CD4-positive, CD25-positive, alpha-beta regulatory T cell (primary cell): Measurements from ENCODE around the gene LILRA1. TPM values are rescaled to one million over a fixed set of nuclear protein-coding genes. Genes with fewer than 3 reads are reported as not detected.
"Not testable (repeated sequence)": the region's sequence is repeated elsewhere in the genome, so short reads cannot be mapped to it uniquely, and the experiment has no call there.

Experiments
- ATAC-seq, 2 donors: fragments of 150-1000 bp; cut with Tn5 transposase; one replicate each; pipeline ENCODE4 v1.10.0; 2021; ENCODE audit warnings: low read depth in 2 of 2, moderate number of reproducible peaks in 2 of 2, moderate library complexity in 1 of 2
- DNase-seq, 3 donors: peaks; one replicate each; pipeline versions ENCODE4 v3.0.0 to v3.0.0-alpha.2; 2012 to 2022; ENCODE audit warnings: mixed read lengths in 1 of 3
- H3K27ac ChIP-seq: one replicate; pipeline ENCODE4 v1.7.0; 2013; ENCODE audit warnings: mild to moderate bottlenecking, low read length; ENCODE audit not compliant: insufficient read depth, poor library complexity, severe bottlenecking
- H3K27me3 ChIP-seq: one replicate; pipeline ENCODE4 v1.7.0; 2013; ENCODE audit warnings: low read length; ENCODE audit not compliant: control insufficient read depth, insufficient read depth
- H3K36me3 ChIP-seq: one replicate; pipeline ENCODE4 v1.7.0; 2013; ENCODE audit warnings: mild to moderate bottlenecking, low read length, moderate library complexity; ENCODE audit not compliant: control insufficient read depth, insufficient read depth
- H3K4me1 ChIP-seq: 2 replicates; pipeline ENCODE4 v1.7.0; 2013; ENCODE audit warnings: mild to moderate bottlenecking, low read length; ENCODE audit not compliant: insufficient read depth, control insufficient read depth, poor library complexity, severe bottlenecking
- H3K4me3 ChIP-seq: one replicate; pipeline ENCODE4 v1.7.0; 2013; ENCODE audit warnings: low read depth, mild to moderate bottlenecking, low read length, moderate library complexity
- H3K9me3 ChIP-seq, 2 experiments: 1 replicate in 1 of 2; 2 replicates in 1 of 2; pipeline ENCODE4 v1.7.0; 2013; ENCODE audit warnings: low read length in 2 of 2, mild to moderate bottlenecking in 1 of 2, moderate library complexity in 1 of 2; ENCODE audit not compliant: control insufficient read depth in 2 of 2
- H3K27ac Mint-ChIP-seq, 3 donors: one replicate each; pipeline ENCODE4 v1.8.0; 2020 to 2022; ENCODE audit warnings: mild to moderate bottlenecking in 3 of 3, mixed read lengths in 3 of 3, moderate library complexity in 2 of 3
- H3K27me3 Mint-ChIP-seq: one replicate; pipeline ENCODE4 v1.8.0; 2022; ENCODE audit warnings: mild to moderate bottlenecking, mixed read lengths
- H3K36me3 Mint-ChIP-seq: one replicate; pipeline ENCODE4 v1.8.0; 2020; ENCODE audit warnings: mixed read lengths
- H3K4me1 Mint-ChIP-seq, 4 donors: one replicate each; pipeline ENCODE4 v1.8.0; 2020 to 2022; ENCODE audit warnings: mixed read lengths in 4 of 4, mild to moderate bottlenecking in 1 of 4
- H3K4me3 Mint-ChIP-seq, 4 donors: one replicate each; pipeline ENCODE4 v1.8.0; 2020 to 2022; ENCODE audit warnings: mild to moderate bottlenecking in 4 of 4, mixed read lengths in 4 of 4, moderate library complexity in 3 of 4
- H3K9me3 Mint-ChIP-seq, 7 donors: one replicate each; pipeline ENCODE4 v1.8.0; 2020 to 2022; ENCODE audit warnings: mixed read lengths in 7 of 7, mild to moderate bottlenecking in 3 of 7, moderate library complexity in 2 of 7
- polyA plus RNA-seq, 4 donors: library from polyadenylated mRNA; unstranded; fragments of 300-500 nt; fragmentation: Illumina TruSeq; gene quantifications; one replicate each; pipeline ENCODE4 v1.2.3, GENCODE V29; 2021
- total RNA-seq: library from RNA; stranded (reverse); gene quantifications from one replicate; pipeline ENCODE4 v1.2.3, GENCODE V29; 2022

The LILRA1 gene
- total and polyA plus RNA-seq, 5 donors from 2014 or later = 0.10 TPM; not detected in 4

DNA sequence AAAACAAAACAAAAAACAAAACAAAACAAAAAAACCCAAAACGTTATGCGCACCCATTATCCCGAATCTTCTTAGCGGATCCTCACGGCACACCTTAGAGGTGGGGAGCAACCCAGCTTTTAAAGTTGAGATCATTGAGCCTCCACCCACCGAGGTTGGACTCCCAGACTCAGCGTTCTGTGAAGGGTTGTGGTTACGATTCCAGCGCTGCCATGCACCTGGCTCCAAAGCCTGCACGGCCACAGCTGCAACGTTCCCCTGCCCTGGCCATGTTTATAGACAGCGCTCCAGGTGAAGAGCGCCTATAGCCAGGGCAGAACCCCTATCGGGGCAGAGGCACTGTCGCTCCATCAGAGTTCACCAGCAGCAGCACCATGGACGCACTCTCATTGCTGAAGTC is 38.5 kb upstream of the LILRA1 start:
- peaks cover 15% of the 10 kb centered on the region for H3K27me3 Mint-ChIP-seq
- H3K4me3 Mint-ChIP-seq = no peak overlapping the region
- Histone ChIP-seq H3K9me3 (no peaks in the 10 kb centered on the region), H3K4me1 (no peaks in the 10 kb centered on the region), H3K27ac (no peak overlapping the region), H3K4me3 (no peak overlapping the region), H3K36me3 (no peaks in the 10 kb centered on the region), H3K27me3 (peaks cover under 1% of the 10 kb centered on the region)
- ATAC-seq (no peak), DNase-seq (no peak)
- H3K9me3 Mint-ChIP-seq = peaks cover 0 to 5% (median 0%) of the 10 kb centered on the region in 7 donors
- H3K27ac Mint-ChIP-seq = no peak overlapping the region
- H3K4me1 Mint-ChIP-seq = peaks cover 0 to 5% (median 0%) of the 10 kb centered on the region in 4 donors
- no peaks in the 10 kb centered on the region for H3K36me3 Mint-ChIP-seq

- Histone ChIP-seq H3K9me3 (no peaks in the 10 kb centered on the region), H3K4me3 (no peak overlapping the region), H3K27me3 (peaks cover 4% of the 10 kb centered on the region), H3K27ac (no peak overlapping the region), H3K4me1 (no peaks in the 10 kb centered on the region), H3K36me3 (no peaks in the 10 kb centered on the region)
- no peak for ATAC-seq
- Mint-ChIP-seq H3K4me3 (no peak overlapping the region), H3K27me3 (peaks cover 20% of the 10 kb centered on the region), H3K27ac (no peak overlapping the region), H3K36me3 (no peaks in the 10 kb centered on the region), H3K4me1 (peaks cover 0 to 4% (median 0%) of the 10 kb centered on the region in 4 donors), H3K9me3 (peaks cover 0 to 5% (median 0%) of the 10 kb centered on the region in 7 donors)
- DNase-seq = no peak
These were observed 37.2 kb upstream of the LILRA1 start for GRCh38 chr19:54556194-54556593.

DNA sequence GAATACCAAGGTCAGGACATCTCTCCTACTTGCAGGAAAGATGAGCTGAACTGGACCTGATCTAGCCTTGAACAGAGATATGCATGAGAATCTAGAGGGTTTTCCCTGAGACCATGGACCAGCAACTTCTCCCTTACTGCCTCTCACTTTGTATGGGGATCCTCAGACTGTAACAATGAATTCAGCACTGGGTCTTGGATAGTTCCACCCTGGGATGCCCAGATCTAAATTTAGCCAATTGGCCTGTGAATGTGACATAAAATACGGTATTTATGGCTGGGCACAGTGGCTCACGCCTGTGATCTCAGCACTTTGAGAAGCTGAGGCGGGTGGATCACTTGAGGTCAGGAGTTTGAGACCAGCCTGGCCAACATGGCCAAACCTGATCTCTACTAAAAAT is 35.1 kb upstream of the LILRA1 start:
- Histone ChIP-seq H3K4me1 (no peaks in the 10 kb centered on the region), H3K36me3 (no peaks in the 10 kb centered on the region)
- no peak overlapping the region for H3K27ac Mint-ChIP-seq

GRCh38 chr19:54560881-54561385 is 32.5 kb upstream of the LILRA1 start:
- no peaks in the 10 kb centered on the region for H3K9me3 ChIP-seq
- Mint-ChIP-seq H3K9me3 (no peaks in the 10 kb centered on the region), H3K27ac (no peak overlapping the region), H3K4me1 (no peaks in the 10 kb centered on the region), H3K4me3 (no peak overlapping the region), H3K27me3 (peaks cover 25% of the 10 kb centered on the region), H3K36me3 (no peaks in the 10 kb centered on the region)
- H3K4me3 ChIP-seq = no peak overlapping the region
- ATAC-seq (no peak), DNase-seq (no peak)
- no peaks in the 10 kb centered on the region for H3K4me1 ChIP-seq
- H3K27me3 ChIP-seq = peaks cover 4% of the 10 kb centered on the region
- no peak overlapping the region for H3K27ac ChIP-seq
- H3K36me3 ChIP-seq = no peaks in the 10 kb centered on the region

More for the DNA sequence above, 35.1 kb upstream of the LILRA1 start:
- Mint-ChIP-seq H3K9me3 (no peaks in the 10 kb centered on the region), H3K4me1 (no peaks in the 10 kb centered on the region), H3K36me3 (no peaks in the 10 kb centered on the region), H3K27me3 (peaks cover 25% of the 10 kb centered on the region), H3K4me3 (no peak overlapping the region)
- Histone ChIP-seq H3K9me3 (no peaks in the 10 kb centered on the region), H3K4me3 (no peak overlapping the region), H3K27me3 (peaks cover 4% of the 10 kb centered on the region), H3K27ac (no peak overlapping the region)
- no peak for ATAC-seq
- no peak for DNase-seq

GRCh38 chr19:54561840-54562239 is 31.6 kb upstream of the LILRA1 start:
- H3K27ac Mint-ChIP-seq = no peak overlapping the region
- no peaks in the 10 kb centered on the region for H3K36me3 Mint-ChIP-seq
- H3K9me3 Mint-ChIP-seq = no peaks in the 10 kb centered on the region
- peaks cover 9% of the 10 kb centered on the region for H3K27me3 ChIP-seq
- no peaks in the 10 kb centered on the region for H3K9me3 ChIP-seq
- ATAC-seq = no peak
- no peaks in the 10 kb centered on the region for H3K4me1 ChIP-seq
- H3K36me3 ChIP-seq = no peaks in the 10 kb centered on the region
- DNase-seq = no peak
- no peak overlapping the region for H3K4me3 Mint-ChIP-seq
- H3K27ac ChIP-seq = no peak overlapping the region
- no peak overlapping the region for H3K4me3 ChIP-seq
- H3K4me1 Mint-ChIP-seq = no peaks in the 10 kb centered on the region
- peaks cover 25% of the 10 kb centered on the region for H3K27me3 Mint-ChIP-seq

DNA sequence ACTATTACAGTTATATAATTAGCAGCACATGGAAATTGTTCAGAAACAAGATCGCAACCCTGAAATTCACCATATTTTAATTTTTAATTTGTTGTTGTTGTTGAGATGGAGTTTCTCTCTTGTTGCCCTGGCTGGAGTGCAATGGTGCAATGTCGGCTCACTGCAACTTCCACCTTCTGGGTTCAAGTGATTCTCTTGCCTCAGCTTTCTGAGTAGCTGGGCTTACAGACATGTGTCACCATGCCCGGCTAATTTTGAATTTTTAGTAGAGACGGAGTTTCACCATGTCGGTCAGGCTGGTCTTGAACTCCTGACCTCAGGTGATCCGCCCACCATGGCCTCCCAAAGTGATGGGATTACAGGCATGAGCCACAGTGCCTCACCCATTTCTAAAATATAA is 30.2 kb upstream of the LILRA1 start:
- H3K4me3 ChIP-seq, H3K4me1 Mint-ChIP-seq, H3K36me3 Mint-ChIP-seq, H3K9me3 ChIP-seq, H3K27ac ChIP-seq, H3K9me3 Mint-ChIP-seq, ATAC-seq, H3K4me3 Mint-ChIP-seq, DNase-seq, H3K36me3 ChIP-seq, H3K27ac Mint-ChIP-seq, H3K27me3 ChIP-seq, H3K4me1 ChIP-seq: not testable (repeated sequence)
- H3K27me3 Mint-ChIP-seq = peaks cover 24% of the 10 kb centered on the region

DNA sequence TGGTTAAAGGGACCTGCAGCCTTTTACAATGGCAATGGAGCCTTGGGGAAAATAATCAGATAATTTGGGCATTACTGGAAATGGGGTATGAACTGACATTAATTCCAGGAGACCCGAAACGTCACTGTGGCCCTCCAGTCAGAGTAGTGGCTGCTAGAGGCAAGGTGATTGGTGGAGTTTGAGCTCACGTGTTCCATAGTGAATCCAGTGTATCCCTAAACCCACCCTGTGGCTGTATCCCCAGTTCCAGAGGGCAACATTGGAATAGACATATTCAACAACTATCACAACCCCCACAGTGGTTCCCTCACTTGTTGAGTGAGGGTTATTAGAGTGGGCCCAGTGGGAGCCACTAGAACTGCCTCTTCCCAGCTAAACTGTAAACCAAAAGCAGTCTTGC is 23.1 kb upstream of the LILRA1 start:
- peaks cover 0 to 4% (median 0%) of the 10 kb centered on the region in 4 donors for H3K4me1 Mint-ChIP-seq
- ATAC-seq = no peak

GRCh38 chr19:54571715-54572615 is 21.5 kb upstream of the LILRA1 start:
- H3K36me3 Mint-ChIP-seq, H3K9me3 ChIP-seq, H3K36me3 ChIP-seq, H3K27me3 ChIP-seq, H3K4me3 Mint-ChIP-seq, H3K4me3 ChIP-seq, H3K4me1 Mint-ChIP-seq, H3K9me3 Mint-ChIP-seq, H3K27ac ChIP-seq, H3K27ac Mint-ChIP-seq, DNase-seq, ATAC-seq, H3K4me1 ChIP-seq: not testable (repeated sequence)
- H3K27me3 Mint-ChIP-seq = peaks cover 15% of the 10 kb centered on the region

More for the DNA sequence above, 23.1 kb upstream of the LILRA1 start:
- H3K9me3 ChIP-seq = no peaks in the 10 kb centered on the region
- no peaks in the 10 kb centered on the region for H3K36me3 ChIP-seq
- Mint-ChIP-seq H3K36me3 (no peaks in the 10 kb centered on the region), H3K9me3 (peaks cover 0 to 6% (median 0%) of the 10 kb centered on the region in 7 donors), H3K27ac (no peak overlapping the region), H3K27me3 (peaks cover 15% of the 10 kb centered on the region), H3K4me3 (no peak overlapping the region)
- H3K4me3 ChIP-seq = no peak overlapping the region
- H3K4me1 ChIP-seq = no peaks in the 10 kb centered on the region
- H3K27ac ChIP-seq = no peak overlapping the region
- DNase-seq = no peak
- H3K27me3 ChIP-seq = peaks cover 5% of the 10 kb centered on the region
